Right renal cortex interstitium (tissue), 3 donors: ENCODE results near the gene ARHGEF16. TPM values are rescaled to one million over a fixed set of nuclear protein-coding genes. Genes with fewer than 3 reads are reported as not detected.

Experiments used
- DNase-seq, 3 donors: peaks; one replicate each; pipeline ENCODE4 v3.0.0-alpha.2; 2013; ENCODE audit warnings: low read depth in 3 of 3, low spot score in 2 of 3
- polyA plus RNA-seq, 3 donors: library from polyadenylated mRNA; unstranded; fragments of 120-200 nt; gene quantifications; one replicate each; pipeline ENCODE4 v1.2.1, GENCODE V29; 2013; ENCODE audit not compliant: insufficient read length in 3 of 3

ARHGEF16 gene
- polyA plus RNA-seq, 3 donors: 15.0 to 17.0 (median 15.3) TPM

DNA sequence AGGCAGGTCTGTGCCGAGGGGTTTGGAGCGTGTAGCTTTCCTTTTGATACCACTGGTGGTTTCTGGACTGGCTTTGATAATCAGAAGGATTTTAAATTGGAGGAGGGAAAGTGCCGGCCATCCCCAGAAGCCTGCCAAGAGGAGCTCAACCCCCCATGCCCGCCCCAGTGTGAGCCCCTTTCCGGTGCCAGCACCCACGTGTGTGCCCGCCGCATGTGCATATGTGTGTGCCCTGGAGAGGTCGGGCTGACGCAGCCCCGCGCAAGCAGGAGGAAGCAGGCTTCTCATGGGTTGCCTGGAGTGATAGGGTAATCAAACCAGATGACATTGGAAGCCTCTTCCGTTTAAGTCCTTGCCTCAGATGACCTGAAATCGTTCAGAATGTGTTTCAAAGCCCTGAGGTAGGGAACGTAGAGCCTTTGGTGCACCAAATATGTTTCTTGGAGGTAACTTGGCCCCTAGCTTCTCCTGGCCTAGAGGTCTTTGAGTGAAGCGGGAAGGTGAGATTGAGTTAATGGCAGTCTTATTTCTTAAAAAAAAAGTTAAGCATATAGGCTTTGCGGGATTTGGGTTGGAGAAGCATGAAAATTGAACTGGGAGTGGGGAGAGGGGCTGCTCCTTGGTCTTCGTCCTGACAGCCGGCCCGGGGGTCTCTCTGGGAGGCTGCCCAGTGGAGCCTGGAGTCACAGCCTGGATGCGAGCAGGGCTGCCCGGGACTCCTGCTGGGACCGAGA is 34.1 kb upstream of the ARHGEF16 start:
- no peak for DNase-seq

DNA sequence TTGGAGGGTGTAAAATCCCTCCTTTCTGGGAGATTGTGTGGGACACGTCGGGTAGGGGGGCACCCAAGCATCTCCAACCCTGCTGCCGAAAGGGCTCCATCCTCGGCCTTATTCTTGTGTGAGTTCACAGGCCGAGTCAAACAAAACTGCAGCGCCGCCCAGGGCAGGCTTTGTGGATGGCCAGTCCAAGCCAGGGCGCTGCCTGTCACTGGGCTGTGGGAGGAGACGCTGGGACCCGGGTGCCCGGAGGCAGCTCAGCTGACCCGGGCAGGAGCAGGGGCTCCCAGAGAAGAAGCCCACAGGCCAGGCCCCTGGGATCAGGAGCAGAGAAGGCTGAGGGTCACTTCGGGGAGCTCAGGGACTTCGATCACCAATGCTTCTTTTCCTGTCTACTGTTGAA is 31.8 kb upstream of the ARHGEF16 start:
- no peak for DNase-seq

DNA sequence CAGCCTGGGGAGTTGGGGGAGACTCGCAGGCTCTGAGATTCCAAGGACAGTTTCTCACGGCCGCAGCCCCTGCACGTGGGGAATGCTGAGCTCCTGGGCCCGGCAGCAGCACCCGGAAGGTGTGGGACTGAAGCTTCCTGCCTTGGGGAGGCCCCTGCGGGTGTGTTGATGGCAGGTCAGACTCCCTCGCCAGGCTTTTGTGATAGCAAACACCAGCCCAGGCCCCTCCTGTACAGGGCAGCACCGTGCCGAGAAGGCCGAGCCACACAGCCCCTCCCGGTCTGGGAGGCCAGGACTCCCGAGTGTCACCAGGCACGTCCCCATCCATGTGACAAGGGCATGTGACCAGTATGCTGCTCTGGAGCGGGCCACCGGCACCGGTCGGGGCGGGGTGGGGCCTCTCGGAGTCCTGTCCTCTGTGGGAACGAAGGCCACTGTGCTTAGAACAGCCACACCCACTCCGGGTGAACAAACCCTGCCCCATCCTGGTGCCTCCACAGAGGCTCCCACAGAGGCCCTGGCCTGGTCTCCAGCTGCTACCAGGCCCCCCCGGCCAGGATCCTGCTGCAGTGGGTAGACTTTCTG is 31.1 kb upstream of the ARHGEF16 start:
- DNase-seq: no peak

DNA sequence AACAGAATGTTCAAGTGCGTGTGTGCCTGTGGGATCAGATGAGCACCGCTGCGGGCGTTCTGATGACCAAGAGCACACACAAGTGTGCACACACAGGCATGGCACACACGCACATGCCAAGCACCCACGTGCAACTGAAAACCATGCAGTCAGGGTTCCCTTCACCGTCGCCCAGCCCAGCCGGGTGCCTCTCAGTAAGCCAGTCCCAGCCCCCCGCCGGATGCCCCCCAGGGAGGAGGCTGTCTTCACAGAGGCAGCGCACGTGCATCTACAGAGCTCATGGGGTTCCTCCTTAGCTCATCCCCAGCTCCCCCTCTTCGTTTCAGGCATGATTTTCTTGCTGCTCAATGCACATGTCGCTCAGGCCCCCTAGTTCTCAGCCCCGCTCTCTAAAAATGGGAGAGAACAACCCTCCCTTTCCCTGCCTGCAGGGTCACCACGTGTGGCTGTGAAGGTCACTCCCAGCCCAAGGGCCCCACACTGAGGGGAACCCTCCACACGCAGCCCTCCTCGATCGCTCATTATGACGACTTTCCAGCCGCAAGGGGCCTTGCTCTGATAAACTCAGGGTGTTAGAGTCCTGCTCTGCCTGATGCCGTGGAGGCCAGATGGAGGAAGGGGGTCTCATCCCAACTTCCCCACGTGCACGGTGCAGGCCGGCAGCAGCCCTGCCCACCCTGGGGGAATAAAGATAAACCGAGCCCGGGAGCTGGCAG is 30.4 kb upstream of the ARHGEF16 start:
- no peak for DNase-seq

DNA sequence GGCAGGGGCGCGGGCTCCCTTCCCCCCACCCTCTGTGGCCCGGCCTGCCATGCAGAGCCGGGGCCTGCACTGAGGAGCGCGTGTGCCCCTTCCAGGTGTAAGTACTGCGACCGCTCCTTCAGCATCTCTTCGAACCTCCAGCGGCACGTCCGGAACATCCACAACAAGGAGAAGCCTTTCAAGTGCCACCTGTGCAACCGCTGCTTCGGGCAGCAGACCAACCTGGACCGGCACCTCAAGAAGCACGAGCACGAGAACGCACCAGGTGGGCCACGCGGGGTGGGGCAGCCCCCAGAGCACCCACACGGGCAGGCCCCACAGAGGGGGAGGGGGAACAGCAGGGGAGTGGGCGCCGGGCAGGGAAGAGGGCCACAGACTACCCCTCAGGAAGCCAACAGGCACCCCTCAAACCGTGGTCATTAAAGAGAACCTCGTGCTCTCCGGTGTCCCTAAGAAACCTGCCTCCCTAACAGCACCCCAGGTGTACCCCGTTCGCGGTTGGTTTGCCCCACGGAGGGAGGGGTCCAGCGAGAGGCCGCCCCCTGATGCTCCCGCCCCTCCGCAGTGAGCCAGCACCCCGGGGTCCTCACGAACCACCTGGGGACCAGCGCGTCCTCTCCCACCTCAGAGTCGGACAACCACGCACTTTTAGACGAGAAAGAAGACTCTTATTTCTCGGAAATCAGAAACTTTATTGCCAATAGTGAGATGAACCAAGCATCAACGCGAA is 28.8 kb upstream of the ARHGEF16 start:
- no peak for DNase-seq

DNA sequence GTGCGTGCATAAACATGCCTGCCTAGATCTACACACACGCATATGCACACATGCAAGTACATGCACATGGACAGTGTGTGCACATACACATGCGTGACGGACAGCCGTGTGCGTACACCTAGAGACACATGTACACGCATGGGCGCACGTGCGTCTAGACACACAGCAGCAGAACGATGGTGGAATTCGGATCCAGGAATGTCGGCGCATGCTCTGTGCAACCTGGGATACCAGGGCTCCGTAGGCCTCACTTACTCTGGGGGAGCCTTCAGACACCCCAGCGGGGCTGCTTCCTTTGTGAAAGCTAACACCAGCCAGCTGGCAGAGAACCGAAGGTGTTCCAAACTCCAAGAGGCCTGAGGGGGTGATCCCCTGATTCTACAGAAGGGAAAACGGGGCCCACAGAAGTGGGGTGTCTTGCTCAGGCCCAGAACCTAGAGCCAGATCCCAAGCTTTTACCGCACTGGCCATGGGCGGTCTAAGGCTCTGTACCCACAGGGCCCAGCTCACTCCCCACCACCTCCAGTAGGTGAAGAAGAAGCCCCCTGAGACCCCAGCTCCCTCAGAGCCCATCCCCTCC is 27.4 kb upstream of the ARHGEF16 start:
- no peak for DNase-seq

DNA sequence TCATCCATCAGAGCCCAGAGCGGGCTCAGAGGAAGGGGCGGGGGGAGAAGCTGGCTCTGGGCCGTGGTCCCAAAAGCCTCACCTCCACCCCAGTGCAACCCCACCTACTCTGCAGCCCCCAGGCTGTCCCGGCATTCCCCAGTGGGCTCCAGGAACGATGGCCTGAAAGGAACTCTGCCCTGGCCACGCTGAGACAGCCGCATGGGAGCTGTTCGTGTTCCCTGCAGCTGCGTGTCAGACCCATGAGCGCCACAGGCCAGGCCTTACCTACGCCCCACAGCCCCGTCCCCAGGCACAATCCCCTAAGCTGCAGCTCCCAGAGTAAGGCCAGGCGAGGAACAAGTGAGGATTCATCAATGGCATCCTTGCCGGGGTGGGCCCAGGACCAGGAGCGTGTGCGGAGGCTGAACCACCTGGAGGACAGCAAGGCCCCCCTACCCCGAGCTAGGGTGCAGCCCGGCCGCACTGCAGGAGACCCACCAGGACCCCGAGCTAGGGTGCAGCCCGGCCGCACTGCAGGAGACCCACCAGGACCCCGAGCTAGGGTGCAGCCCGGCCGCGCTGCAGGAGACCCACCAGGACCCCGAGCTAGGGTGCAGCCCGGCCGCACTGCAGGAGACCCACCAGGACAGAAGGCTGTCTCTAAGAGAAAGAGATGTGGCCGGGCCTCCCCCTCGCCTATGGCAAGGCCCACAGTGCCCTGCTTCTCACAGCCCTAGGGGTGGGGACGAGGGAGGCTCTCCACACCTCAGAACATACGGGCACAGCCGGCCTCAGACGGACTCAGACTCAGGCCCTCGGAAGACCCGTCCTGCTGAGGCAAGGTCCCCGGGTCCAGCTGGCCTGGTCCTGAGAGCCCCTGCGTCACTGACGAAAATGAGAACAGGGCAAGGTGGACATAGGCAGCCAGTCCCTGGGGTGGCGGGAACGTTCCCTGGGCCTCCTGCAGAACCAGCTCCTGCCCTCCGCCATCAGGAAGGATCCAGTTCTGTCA is 26.5 kb upstream of the ARHGEF16 start:
- no peak for DNase-seq

DNA sequence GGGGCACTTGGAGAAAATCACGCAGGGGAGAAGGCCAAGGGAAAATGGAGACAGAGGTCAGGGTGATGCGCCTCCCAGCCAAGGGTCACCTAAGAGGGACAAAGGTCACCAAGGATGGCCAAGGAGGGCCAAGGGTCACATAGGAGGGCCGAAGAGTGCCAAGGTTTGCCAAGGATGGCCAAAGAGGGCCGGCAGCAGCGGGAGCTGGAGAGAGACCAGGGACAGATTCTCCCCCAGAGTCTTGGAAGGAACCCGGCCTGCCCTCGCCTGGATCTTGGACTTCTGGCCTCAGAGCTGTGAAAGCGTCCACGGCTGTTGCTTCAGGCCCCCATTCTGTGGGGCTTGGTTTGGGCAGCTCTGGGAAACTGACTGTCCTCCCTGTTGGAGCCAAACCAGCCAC is 25.6 kb upstream of the ARHGEF16 start:
- no peak for DNase-seq

DNA sequence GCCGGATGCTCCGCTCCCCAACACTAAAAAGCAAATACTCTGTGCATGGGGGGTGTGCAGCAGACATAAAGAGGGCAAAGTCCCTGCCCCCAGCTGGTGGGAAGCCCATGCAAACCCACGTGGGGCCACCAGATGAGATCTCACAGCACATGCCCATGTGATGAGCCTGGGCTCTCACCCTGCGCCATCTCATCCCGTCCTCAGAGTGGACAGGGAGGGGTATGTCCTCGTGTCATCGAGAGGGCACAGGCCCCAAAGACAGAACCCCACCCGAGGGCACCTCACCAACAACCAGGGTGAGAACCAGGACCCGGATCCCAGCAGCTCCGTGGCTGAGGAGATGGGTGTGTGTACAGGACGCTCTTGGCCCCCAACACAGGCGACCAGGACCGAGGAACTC is 25.1 kb upstream of the ARHGEF16 start:
- DNase-seq: no peak

DNA sequence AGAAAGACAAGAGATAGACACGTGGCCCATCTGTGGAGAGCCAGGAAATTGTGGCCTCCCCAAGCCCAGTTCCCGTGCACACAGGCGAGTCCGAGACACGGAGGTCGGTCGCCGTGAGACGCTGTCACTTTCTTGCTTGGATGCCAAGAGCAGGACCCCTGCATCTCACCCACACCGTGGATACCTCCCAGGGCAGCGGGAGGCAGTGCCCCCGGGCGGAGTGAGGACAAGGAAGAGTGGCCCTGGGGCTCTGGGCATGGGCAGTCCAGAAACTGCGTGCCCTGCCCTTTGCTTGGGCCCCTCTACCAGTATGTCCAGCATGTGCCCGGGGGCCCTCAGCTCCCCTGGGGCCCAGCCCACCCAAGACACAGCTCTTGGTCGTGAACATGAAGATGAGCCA is 24.7 kb upstream of the ARHGEF16 start:
- no peak for DNase-seq

DNA sequence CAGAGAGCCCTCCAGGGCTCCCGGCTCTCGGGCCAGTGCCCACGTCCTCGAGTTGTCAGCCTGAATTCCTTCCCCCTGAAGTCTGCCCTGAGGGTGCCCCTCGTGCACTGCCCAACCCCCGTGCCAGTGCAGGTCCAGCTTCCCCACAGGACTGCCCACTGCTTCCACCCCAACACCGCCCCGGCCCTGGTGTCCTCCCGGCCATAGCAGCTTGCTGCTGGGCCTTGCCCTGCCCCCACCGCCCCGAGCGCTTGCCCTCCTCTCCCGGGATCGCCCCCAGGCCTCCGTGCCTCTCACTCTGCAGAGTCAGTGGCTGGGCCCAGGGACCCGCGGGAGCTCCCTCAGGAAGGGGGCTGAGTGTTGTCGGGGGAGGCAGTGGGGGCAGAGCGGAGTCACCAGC is 24.1 kb upstream of the ARHGEF16 start:
- DNase-seq: no peak

DNA sequence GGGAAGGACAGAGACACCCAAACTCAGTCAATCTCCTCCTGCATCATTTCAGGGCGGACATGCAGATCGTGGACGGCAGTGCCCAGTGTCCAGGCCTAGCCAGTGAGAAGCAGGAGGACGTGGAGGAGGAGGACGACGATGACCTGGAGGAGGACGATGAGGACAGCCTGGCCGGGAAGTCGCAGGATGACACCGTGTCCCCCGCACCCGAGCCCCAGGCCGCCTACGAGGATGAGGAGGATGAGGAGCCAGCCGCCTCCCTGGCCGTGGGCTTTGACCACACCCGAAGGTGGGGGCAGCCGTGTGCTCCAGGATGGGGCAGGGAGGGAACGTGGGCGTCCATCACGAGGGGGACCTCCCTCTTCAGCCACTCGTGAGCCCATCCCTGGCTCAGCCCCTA is 23.6 kb upstream of the ARHGEF16 start:
- DNase-seq: no peak

DNA sequence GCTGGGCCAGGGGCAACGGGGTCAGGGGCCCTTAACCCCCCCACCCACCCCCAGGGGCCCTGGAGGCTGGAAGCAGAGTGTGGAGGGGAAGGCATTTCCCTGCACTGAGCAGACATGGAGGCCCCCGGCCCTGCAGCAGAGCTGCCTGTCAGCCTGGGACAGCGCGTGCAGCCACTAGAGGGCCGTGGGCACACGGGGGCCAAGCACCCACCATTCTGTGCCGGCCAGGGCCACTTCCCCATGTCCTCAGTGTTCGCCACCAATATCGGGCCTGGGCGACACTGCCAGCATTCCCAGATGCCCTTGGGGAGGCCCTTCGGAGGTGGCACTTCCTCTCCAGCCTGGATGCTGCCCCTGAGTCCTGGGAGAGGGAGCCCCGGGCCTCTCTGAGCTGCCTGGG is 23.2 kb upstream of the ARHGEF16 start:
- no peak for DNase-seq

DNA sequence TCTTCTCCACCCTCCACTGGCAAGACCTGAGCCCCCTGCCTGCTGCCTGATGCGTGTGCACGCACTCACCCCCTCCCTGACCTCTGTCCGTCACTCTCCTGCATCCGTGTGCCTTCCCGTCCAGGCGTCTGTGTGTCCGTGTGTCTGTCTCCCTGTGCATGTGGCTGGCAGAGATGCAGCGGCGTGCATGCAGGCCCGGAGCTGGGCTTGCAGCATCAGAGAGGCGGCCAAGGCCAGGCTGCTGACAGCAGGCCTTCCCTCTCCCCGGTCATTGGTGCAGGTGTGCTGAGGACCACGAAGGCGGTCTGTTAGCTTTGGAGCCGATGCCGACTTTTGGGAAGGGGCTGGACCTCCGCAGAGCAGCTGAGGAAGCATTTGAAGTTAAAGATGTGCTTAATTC is 22.8 kb upstream of the ARHGEF16 start:
- DNase-seq: no peak

DNA sequence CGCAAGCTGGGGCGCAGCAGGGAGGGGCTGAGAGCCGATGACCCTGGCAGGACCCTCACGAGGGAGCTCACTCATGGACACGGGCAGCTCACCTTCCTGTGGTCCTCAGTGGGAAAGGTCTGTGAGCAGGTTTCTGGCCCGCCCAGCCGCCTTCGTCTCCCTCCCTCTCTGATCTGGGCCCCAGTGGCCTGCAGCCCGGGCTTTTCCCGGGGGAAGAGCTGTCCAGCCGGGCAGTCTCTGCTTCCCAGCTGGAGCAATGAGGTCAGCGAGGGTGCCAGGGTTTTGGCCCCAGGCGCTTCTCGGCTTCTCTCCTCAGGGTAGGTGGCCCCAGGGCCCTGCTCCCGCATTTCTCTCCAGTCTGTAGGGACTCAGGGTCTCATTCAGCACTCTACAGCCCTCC is 22.2 kb upstream of the ARHGEF16 start:
- no peak for DNase-seq

DNA sequence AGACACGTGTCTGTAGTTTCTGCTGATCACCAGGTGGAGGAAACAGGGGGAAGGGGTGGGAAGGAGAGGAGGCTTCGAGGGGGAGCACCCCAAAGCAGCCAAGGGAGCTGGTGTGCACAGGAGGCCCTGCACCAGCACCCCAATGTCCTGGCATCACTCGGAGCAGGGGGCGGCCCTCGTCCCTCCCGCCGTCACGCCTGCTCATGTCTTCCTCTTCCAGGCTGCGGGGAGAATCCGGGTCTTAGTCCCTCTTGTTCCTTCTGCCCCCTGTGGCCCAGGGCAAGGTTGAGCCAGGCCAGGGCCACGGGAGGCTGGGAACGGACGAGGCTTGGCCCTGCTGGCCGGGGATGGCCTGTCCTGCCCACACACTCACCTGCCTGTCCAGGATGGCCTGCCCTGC is 21.4 kb upstream of the ARHGEF16 start:
- DNase-seq: no peak

DNA sequence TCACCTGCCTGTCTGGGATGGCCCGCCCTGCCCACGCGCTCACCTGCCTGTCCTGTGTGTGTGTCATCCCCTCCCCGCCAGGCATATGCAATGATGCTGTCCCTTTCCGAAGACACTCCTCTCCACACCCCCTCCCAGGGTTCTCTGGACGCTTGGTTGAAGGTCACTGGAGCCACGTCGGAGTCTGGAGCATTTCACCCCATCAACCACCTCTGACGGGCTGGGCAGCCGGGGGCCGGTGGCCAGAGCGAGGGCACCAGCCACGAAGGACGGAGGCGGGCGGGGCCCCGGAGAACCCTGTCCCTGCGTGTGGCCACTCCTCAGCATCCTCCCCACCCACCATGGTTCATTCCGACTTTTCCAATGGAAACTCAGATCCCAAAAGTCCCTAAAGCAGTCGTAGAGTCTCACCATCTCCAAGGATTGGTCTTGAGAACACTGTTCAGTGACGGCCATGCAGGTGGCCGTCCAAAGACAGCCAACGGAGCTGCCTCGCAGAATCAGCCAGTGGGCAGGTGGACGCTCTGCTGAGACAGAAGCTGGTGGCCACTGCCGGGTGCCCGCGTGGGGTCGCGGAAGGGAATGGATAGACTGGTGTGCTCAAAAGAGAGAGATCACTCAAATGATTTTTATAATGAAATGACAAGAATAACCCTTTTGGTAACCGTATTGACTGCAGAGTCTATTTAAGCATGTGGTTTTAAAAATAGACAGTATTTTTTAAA is 20.7 kb upstream of the ARHGEF16 start:
- DNase-seq: no peak

DNA sequence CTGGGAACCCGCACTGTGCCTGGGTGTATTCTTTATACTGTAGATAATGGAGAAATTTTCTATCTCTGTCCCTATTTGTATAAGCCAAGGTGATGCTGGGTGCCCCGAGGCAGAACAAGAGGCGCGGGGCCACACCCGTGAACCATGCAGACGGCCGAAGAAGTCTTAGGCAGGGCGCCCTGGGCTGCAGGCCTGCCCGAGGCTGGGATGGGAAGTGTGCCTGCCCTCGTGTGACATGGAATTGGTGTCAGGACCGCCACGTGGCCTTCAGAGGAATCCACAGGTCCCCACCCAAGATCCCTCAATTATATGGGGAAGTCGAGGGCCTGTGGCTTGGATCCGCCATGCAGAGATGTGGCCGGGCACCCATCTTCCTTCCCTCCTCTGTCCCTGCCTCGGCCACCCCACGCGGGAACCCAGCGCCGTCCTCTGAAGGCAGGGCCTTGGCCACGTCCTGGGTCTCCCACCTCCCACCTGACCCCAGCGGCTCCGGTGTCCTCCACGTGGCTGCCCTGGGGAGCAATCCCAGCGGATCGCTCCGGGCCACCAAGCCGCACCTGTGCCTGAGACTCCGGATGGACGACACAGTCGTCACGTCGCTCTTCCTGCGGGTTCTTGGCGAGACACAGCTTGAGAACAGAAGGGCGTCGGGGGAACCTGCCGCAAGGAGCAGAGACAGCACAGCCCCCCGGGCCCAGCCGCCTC is 19.9 kb upstream of the ARHGEF16 start:
- DNase-seq: no peak

DNA sequence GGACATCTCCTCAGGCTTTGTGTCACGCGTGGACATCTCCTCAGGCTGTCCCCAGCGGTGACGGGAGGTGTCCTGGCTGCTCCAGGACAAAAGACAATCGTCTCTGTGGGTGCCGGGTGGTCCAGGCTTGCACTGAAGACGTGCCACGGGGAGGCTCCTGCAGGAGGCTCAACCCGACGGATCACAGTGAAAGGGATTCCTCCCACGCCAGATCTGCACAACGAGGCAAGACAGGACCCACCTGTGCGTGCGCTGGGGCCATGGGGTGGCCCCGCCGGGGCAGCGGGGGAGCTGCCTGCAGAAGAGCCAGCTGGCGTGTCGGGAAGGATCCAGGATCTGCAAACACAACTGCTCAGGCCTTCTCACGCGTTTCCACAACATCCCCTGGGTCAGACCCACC is 18.8 kb upstream of the ARHGEF16 start:
- DNase-seq: no peak
